H1 (cell line): ENCODE measurements around the gene EGR2. TPM values are rescaled to one million over a fixed set of nuclear protein-coding genes. Genes with fewer than 3 reads are reported as not detected.

ENCODE experiments used
- CHD7 ChIP-seq: fragments of 300-600 bp; sonication (generic); IDR thresholded peaks from 2 replicates; pipeline ENCODE4 v1.7.1; 2012; ENCODE audit warnings: low read length, moderate library complexity, mild to moderate bottlenecking, inconsistent platforms; ENCODE audit not compliant: insufficient replicate concordance
- SIX5 ChIP-seq: IDR thresholded peaks from 2 replicates; pipeline ENCODE4 v1.6.1; 2011; ENCODE audit warnings: mild to moderate bottlenecking, low read depth, low read length
- polyA plus RNA-seq, 7 experiments: library from polyadenylated mRNA; depleted of rRNA in 3 of 7; stranded (reverse) in 5 of 7; unstranded in 2 of 7; fragments of >200 nt in 5 of 7; fragments of 200-250 nt in 2 of 7; gene quantifications; 1 replicate in 5 of 7; 2 replicates in 1 of 7; 4 replicates in 1 of 7; pipeline versions ENCODE4 v1.2.1 to v1.2.3, GENCODE V29; 2011 to 2013; ENCODE audit warnings: missing spikeins in 2 of 7, mixed read lengths in 2 of 7
- total RNA-seq: library from RNA; stranded (reverse); fragmentation: NEBNext Ultra II Directional; extraction: Animal tissue kit (Norgen Biotek cat#: 25700); gene quantifications from 2 replicates; pipeline ENCODE4 v1.2.1, GENCODE V29; 2021

The EGR2 gene
- total and polyA plus RNA-seq, 2 of the 8 experiments (the other 6 are each of a cell fraction or from before 2014, with no cell fraction given): 1.3 to 2.1 TPM

GRCh38 chr10:62794306-62794705 lies 21.9 kb downstream of the EGR2 start (continued):
- TF ChIP-seq CHD7 (no peak), SIX5 (no peak)
